ENCODE measurements around the gene CH25H. TPM values are rescaled to one million over a fixed set of nuclear protein-coding genes. Genes with fewer than 3 reads are reported as not detected.
A peak's percentile ranks its signal among the peaks of the same experiment; 100 is the strongest.

CH25H gene
- total RNA-seq, 2 donors from 2014 or later = 1.0 to 2.0 TPM

DNA sequence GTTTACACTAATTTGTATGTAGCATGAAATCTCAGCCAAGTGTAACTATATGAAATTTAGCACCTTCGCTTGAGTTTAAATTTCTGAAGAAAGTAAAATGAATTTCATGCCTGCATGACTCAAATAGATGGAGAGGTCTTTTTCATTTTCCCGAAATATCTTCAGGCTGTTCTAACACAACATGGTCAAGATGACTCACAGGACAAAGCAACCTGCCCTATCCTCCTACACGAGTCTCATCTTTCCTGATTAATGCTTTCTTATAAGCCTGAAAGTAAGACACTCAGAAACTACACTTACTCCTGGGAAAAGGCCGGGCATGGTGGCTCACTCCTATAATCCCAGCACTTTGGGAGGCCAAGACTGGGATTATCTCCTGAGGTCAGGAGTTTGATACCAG is 41.2 kb downstream of the CH25H start:
- Histone ChIP-seq H3K9me3 (no peaks in the 10 kb centered on the region), H3K4me3 (no peak overlapping the region), H3K36me3 (replicated peaks in 1 of 2; ENCODE audit: insufficient read depth in 1 of 2, low read depth in 2 of 2) (no peaks in the 10 kb centered on the region), H3K4me1 (peaks cover 4% of the 10 kb centered on the region), H3K27me3 (no peaks in the 10 kb centered on the region), H3K27ac (no peak overlapping the region)
- ATAC-seq (no peak), DNase-seq (no peak)
- whole genome bisulfite sequencing, 2 donors = 89 to 93% methylated on average over 4 of the region's 4 CpGs
- no peak for TF ChIP-seq POLR2A (IDR thresholded peaks at IDR 0.05)
- TF ChIP-seq, protein P1, sequence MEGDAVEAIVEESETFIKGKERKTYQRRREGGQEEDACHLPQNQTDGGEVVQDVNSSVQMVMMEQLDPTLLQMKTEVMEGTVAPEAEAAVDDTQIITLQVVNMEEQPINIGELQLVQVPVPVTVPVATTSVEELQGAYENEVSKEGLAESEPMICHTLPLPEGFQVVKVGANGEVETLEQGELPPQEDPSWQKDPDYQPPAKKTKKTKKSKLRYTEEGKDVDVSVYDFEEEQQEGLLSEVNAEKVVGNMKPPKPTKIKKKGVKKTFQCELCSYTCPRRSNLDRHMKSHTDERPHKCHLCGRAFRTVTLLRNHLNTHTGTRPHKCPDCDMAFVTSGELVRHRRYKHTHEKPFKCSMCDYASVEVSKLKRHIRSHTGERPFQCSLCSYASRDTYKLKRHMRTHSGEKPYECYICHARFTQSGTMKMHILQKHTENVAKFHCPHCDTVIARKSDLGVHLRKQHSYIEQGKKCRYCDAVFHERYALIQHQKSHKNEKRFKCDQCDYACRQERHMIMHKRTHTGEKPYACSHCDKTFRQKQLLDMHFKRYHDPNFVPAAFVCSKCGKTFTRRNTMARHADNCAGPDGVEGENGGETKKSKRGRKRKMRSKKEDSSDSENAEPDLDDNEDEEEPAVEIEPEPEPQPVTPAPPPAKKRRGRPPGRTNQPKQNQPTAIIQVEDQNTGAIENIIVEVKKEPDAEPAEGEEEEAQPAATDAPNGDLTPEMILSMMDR (IDR thresholded peaks at IDR 0.05) = no peak
- intact Hi-C loops (cut with DNase I) = no loop called here

DNA sequence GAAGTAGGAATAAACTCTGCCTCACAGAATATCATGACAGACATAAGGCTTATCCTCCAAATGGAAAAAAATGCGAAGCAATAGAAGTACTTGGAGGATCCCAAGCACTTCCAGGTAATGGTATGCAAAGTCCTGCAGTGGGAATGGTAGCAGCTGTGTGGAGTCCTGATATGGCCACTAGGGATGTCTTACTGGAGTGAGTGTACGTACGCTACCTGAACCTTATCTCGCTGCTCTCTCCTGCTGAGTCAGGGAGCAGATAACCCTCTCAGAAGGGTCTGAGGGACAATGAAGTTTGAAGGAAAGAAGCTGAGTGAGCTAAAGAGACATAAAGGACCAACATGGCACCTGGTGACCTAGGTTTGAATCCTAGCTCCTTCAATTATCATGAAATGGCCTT is 42.2 kb downstream of the CH25H start:
- DNase-seq (peak; percentile 31 to 58 (median 47)), ATAC-seq (peak; percentile 59)
- H3K9me3 ChIP-seq = no peaks in the 10 kb centered on the region
- TF ChIP-seq, protein P1 (IDR thresholded peaks at IDR 0.05) = peak in 3 of 7 experiments; percentile 15 to 36 (median 18)
- TF ChIP-seq POLR2A (IDR thresholded peaks at IDR 0.05) = no peak
- H3K27me3 ChIP-seq = no peaks in the 10 kb centered on the region
- H3K27ac ChIP-seq = no peak overlapping the region
- no peaks in the 10 kb centered on the region for H3K36me3 ChIP-seq (replicated peaks in 1 of 2; ENCODE audit: insufficient read depth in 1 of 2, low read depth in 2 of 2)
- WGBS, 2 donors = 45 to 54% methylated on average over 4 of the region's 4 CpGs
- intact Hi-C loops (cut with DNase I) = no loop called here
- no peak overlapping the region for H3K4me3 ChIP-seq
- H3K4me1 ChIP-seq = peaks cover 4% of the 10 kb centered on the region

DNA sequence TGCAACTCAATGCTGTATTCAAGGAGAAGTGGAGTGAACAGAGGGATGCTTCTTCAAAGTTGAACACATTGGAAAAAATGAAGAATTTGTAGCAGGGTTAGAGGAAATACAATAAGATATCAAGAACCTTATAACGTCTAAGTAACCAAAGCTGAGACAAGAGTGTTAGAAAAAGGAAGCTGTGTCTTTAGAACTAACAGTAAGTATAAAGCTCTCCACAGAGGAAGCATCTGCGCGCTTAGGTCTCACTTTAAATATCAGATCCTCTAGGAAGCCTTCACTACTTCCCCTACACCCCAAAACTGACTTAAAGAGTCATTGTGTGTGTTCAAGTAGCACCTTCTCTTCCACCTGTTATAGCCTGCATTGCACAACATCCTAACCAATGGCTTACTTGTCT is 43.0 kb downstream of the CH25H start:
- Histone ChIP-seq H3K4me3 (no peak overlapping the region), H3K27me3 (no peaks in the 10 kb centered on the region), H3K27ac (no peak overlapping the region), H3K9me3 (no peaks in the 10 kb centered on the region), H3K4me1 (peaks cover 4% of the 10 kb centered on the region), H3K36me3 (replicated peaks in 1 of 2; ENCODE audit: insufficient read depth in 1 of 2, low read depth in 2 of 2) (no peaks in the 10 kb centered on the region)
- peak in 1 of 4 donors; percentile 13 for DNase-seq
- ATAC-seq = no peak
- WGBS, 2 donors = 84 to 90% methylated on average over 3 of the region's 3 CpGs
- intact Hi-C loops (cut with DNase I) = no loop called here
- TF ChIP-seq, protein P1 (IDR thresholded peaks at IDR 0.05) = no peak
- no peak for TF ChIP-seq POLR2A (IDR thresholded peaks at IDR 0.05)

DNA sequence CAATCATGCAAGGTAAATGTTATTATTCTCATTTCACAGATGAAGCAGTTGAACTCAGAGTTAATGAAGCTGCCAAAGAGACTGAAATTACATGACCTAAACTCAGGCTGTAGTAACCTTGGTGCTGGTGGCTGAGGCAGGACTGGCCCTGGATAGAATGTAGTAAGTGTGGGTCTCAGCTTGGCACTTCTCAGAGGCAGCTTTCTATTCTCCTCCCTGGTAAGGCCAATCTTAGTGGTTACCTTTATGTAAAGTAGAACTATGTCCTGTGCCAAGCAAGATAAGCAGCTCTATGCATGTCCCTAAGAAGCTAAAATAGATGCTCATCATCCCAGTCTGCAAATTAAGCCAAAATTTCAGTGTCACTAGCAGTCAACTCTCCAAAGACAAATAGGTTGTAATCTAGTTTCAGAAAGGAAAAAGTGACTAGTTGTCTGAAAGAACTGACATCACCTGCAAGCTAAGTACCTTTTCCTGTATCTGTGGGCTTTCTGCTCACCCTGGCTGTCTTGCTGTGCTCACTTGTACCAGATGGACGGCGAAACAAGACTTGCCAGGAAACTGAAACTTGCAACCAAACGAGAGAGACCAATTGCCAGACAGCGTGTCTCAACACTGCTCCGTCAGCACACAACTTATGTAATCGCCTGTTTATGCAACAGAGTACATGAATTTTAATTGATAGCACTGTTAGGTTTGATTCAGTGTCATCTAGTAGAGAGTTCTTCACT is 43.7 kb downstream of the CH25H start:
- WGBS, 2 donors = 67 to 90% methylated on average over 6 of the region's 6 CpGs
- no peak overlapping the region for H3K27ac ChIP-seq
- H3K4me3 ChIP-seq = no peak overlapping the region
- no peak for TF ChIP-seq POLR2A (IDR thresholded peaks at IDR 0.05)
- TF ChIP-seq, protein P1 (IDR thresholded peaks at IDR 0.05) = no peak
- H3K9me3 ChIP-seq = no peaks in the 10 kb centered on the region
- no peaks in the 10 kb centered on the region for H3K27me3 ChIP-seq
- ATAC-seq (no peak), DNase-seq (peak in 3 of 4 donors; percentile 15 to 56 (median 16))
- H3K36me3 ChIP-seq (replicated peaks in 1 of 2; ENCODE audit: insufficient read depth in 1 of 2, low read depth in 2 of 2) = no peaks in the 10 kb centered on the region
- peaks cover 4% of the 10 kb centered on the region for H3K4me1 ChIP-seq
- intact Hi-C loops (cut with DNase I) = no loop called here

DNA sequence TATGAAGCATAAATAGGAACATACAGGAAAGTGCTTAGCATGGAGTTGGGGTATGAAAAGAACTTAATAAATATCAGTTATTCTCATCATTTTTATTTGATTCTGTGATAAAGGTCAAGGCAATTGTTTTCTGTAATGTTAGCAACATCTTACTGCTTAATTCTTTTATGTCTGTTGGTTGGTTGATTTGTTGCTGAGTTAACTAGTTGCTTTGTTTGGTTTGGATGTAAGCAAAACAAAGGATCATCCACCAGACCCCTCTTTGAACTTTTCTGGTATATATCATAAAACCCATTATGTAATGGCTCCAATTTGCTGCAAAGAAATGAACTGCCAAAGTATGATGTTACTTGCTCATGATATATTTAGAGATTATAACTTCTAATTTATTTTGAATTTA is 44.5 kb downstream of the CH25H start:
- Histone ChIP-seq H3K4me1 (peaks cover 4% of the 10 kb centered on the region), H3K4me3 (no peak overlapping the region), H3K36me3 (replicated peaks in 1 of 2; ENCODE audit: insufficient read depth in 1 of 2, low read depth in 2 of 2) (no peaks in the 10 kb centered on the region), H3K27ac (no peak overlapping the region), H3K9me3 (no peaks in the 10 kb centered on the region), H3K27me3 (no peaks in the 10 kb centered on the region)
- ATAC-seq (no peak), DNase-seq (no peak)
- intact Hi-C loops (cut with DNase I) = no loop called here
- TF ChIP-seq, protein P1 (IDR thresholded peaks at IDR 0.05) = no peak
- TF ChIP-seq POLR2A (IDR thresholded peaks at IDR 0.05) = no peak

Data from body of pancreas (tissue), 4 donors.